Activated CD8-positive, alpha-beta memory T cell treated with anti-CD3 and anti-CD28 coated beads for 4 hours (primary cell): ENCODE results near the gene DNAH17.

Source experiments
- DNase-seq, 2 donors: peaks; one replicate each; pipeline ENCODE4 v3.0.0-alpha.2; 2020; ENCODE audit warnings: low read depth in 2 of 2

DNAH17 gene

DNA sequence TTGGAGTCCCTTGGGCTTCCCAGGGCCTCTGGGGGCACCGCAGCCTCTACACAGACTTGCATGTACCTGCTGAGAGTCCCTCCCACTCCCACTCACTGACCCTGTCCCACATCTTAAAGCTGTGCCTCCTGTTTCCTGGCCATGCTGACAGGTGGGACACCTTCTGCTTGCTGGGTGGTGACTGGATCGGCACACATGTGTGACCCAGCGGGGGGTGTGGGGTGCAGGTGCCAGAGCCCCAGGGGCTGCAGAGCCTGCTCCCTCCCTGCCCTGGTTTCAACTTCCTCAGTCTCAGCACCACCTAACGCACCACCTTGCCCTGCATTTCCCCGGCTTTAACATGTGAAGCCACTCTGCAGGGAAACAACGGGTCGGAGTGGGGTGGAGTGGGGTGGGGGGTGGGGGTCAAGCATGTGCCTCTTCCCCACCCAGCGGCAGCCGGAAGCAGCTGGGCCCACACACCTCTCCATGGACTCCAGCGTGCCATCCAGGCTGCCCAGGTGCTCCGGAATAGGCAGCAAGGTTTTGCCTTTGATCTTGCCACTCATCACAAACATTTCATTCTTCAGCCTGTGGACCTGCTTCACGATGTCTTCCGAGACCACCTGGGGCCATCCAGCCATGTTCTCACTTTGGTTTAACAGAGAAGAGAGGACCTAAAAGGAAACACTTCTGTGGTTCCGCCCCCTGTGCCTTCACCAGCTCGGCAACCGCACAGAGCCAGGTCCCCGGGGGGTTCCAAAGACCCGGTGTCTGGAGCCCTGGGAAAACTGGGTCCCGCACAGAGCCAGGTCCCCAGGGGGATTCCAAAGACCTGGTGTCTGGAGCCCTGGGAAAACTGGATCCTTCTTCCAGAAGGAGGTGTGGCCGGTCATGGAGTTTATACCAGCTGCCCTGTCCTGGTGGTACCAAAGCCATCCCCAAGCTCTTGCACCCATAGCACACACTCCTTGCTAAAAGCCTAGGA lies 4.7 kb downstream of the DNAH17 start:
- DNase-seq: no peak

DNA sequence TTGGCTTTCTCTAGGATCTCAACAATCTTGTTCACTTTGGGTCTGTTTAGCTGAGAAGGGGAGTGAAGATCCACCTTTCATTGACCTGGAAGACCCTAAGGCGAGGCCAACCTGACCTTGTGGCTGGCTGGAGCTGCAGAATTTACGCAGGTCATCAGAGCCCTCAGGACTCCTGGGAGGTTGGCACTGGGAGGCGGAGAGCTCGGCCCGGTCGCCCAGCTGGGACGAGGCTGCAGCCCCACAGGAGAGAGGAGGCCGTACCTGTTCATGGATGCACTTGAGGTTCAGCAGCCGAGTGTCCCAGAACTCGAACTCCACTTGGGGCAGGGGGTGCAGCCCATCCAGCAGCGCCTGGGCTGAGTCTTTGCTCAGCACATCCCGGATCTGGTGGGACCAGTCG lies 5.9 kb downstream of the DNAH17 start:
- no peak for DNase-seq

GRCh38 chr17:78568494-78569115 lies 8.6 kb downstream of the DNAH17 start:
- DNase-seq: no peak

GRCh38 chr17:78567991-78568390 lies 9.2 kb downstream of the DNAH17 start:
- no peak for DNase-seq

DNA sequence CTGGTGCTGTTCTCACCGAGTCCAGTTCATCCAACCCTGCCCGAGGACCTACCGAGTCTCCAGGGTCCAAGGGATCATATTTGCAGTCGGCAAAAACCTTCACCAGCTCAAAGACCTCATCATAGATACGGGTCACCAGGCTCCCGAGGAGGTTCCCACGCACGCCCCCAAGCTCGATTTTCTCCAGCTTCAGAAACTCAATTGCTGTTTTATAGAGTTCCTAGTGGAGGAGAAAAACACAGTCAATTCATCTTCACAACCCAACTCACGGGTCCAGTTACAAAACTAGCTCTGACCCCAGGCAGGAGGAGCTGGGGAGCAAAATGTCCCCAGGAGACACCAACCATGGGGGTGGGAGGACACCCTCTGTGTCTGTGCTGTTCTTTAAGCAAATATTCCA lies 10.2 kb downstream of the DNAH17 start:
- no peak for DNase-seq

- no peak for DNase-seq
Measured at GRCh38 chr17:78563189-78564145, 13.7 kb downstream of the DNAH17 start.

GRCh38 chr17:78562734-78563133 lies 14.5 kb downstream of the DNAH17 start:
- DNase-seq: no peak

GRCh38 chr17:78561166-78561565 lies 16.0 kb downstream of the DNAH17 start:
- no peak for DNase-seq

DNA sequence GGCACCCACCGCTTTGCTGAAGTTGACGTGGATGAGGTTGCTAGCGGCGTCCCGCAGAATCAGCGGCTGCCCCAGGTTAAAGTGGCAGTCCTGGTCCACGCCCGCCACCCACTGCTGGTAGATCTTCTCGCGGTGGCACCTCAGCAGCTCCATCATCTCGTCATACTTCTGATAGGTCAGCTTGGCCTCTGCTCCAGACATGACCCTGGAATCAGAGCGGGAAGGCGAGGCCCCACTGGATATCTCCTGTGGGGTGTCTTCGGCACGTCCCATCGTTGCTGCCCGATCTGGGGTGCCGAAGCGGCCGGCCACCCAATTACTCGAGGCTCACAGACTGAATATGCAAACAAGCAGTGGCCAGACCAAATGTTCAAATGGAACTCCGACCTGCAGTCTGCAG lies 16.5 kb downstream of the DNAH17 start:
- DNase-seq: no peak

- no peak for DNase-seq
Measured at GRCh38 chr17:78559749-78560368, 17.3 kb downstream of the DNAH17 start.

GRCh38 chr17:78558989-78559388 lies 18.2 kb downstream of the DNAH17 start:
- no peak for DNase-seq

- no peak for DNase-seq
Measured at GRCh38 chr17:78558181-78558850, 18.9 kb downstream of the DNAH17 start.

DNA sequence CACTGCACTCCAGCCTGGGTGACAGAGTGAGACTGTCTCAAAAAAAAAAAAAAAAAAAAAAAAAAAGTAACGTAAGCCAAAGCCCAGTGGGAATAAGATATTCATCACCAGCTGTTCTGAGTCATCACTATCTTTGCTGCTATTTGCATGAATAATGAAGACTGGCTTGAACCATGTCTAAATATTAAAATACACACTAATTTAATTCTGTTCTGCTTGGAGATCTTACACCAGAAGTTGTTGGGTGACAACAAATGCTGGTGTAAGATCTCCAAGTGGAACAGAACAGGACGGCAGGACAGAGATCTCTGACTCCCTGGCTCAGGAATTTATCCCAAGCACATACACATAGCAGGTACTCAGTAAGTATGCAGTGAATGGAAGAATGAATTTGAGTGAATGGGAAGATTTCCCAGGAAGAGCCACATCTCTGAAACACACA lies 19.6 kb downstream of the DNAH17 start:
- DNase-seq: no peak

GRCh38 chr17:78556812-78557211 lies 20.4 kb downstream of the DNAH17 start:
- DNase-seq: no peak

DNA sequence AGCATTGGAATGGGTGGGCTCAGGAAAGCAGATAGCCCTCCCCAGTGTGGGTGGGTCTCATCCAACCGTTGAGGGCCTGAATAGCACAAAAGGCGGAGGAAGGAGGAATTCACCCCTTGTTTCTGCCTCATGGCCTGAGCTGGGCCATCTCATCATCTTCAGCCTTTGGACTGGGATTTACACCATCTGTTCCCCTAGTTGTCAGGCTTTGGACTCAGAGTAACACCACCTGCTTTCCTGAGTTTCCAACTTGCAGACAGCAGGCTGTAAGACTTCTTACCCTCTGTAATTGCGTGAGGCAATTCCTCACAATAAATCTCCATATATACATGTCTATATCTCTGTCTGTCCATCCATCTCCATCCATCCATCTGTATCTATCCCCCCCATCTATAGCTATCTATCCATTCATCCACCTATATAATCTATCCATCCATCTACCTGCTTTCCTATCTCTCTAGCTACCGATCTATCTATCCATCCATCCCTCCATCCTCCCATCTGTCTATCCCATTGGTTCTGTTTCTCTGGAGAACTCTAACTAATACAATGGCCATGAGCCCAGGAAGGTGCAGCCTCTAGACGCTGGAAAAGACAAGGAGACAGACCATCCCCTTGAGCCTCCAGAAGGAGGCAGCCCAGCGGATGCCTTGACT lies 21.3 kb downstream of the DNAH17 start:
- no peak for DNase-seq

DNA sequence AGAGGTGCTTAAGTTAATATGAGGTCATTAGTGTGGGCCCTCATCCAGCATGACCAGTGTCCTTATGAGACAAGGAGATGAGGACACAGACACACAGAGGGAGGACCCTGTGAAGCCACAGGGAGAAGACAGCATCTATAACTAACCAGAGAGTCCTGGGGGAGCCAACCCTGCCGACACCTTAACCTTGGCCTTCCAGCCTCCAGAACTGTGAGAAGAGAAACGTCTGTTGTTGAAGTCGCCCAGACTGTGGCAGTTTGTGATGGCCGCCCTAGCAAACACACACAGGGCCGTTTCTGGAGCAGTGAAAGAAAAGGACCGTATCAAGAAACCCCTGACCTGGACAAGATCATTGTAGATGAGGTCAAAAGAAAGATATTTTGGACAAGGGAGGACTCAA lies 26.7 kb downstream of the DNAH17 start:
- no peak for DNase-seq

GRCh38 chr17:78548725-78549124 lies 28.5 kb downstream of the DNAH17 start:
- DNase-seq: no peak

DNA sequence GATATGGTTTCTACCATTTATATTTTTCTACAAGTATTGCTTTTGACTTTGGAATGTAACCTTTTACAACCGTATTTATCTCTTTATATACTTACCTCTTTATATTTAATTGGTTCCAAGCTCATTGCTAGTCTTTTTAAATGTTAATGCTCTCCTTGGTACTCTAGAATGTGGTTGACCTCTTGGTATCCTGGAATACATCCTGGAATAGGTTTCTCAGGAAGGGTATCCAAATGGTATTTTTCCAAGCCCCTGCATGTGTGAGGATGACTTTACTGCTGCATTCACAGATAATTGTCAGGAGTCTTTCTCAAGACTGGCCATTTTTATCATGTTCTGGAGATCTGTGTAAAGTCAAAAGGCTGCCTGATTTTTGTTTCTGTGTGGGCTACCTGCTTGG lies 30.2 kb downstream of the DNAH17 start:
- no peak for DNase-seq

DNA sequence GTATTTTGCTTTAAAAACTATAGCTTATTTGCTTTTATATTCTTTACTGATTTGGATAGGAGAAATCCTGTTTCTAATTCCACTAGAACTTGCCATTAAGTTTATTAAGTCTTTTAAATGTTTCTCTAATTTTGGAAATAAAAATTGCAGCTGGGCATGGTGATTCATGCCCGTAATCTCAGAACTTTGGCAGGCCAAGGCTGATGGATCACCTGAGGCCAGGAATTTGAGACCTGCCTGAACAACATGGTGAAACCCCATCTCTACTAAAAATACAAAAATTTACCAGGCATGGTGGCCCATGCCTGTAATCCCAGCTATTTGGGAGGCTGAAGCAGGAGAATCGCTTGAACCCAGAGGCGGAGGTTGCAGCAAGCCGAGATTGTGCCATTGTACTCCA lies 30.7 kb downstream of the DNAH17 start:
- DNase-seq: no peak
